Measurements from ENCODE around the gene KLRC1.
"Not testable (repeated sequence)": the region's sequence is repeated elsewhere in the genome, so short reads cannot be mapped to it uniquely, and the experiment has no call there.

Gene KLRC1

GRCh38 chr12:10439608-10440274 is 13.4 kb downstream of the KLRC1 start:
- not testable (repeated sequence) for H3K36me3 Mint-ChIP-seq, H3K9me3 Mint-ChIP-seq, H3K27ac Mint-ChIP-seq, H3K4me1 Mint-ChIP-seq, H3K4me3 Mint-ChIP-seq, H3K27me3 Mint-ChIP-seq

DNA sequence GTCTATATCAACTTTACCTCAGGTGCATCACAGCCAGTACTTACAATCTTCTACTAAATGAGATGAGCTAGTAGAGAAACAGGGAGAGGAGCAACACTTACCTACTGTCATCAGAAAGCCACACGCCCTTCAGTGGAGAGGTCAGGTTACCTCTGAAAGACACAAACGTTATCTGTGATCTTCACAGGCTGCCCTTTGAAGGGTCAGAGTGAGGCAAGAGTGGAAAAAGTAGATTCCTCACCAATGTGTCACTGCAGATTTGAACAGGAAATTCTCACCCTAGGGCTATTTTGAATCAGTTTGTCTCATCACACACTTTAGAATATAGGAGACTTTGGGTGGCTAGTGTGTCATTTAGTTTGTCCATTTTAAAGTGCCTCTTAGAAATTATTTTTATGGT is 15.6 kb downstream of the KLRC1 start:
- H3K9me3 Mint-ChIP-seq, H3K36me3 Mint-ChIP-seq, H3K4me1 Mint-ChIP-seq, H3K27ac Mint-ChIP-seq, H3K4me3 Mint-ChIP-seq, H3K27me3 Mint-ChIP-seq: not testable (repeated sequence)

- not testable (repeated sequence) for H3K9me3 Mint-ChIP-seq, H3K27ac Mint-ChIP-seq, H3K4me3 Mint-ChIP-seq, H3K27me3 Mint-ChIP-seq, H3K36me3 Mint-ChIP-seq, H3K4me1 Mint-ChIP-seq
Measured at GRCh38 chr12:10435816-10436215, 17.4 kb downstream of the KLRC1 start, which contains the start of gene KLRC2. KLRC2 (minus strand) TSS chr12:10436010; CDS start chr12:10435986, 24 bp downstream.

GRCh38 chr12:10430623-10431022 is 22.6 kb downstream of the KLRC1 start:
- H3K9me3 Mint-ChIP-seq, H3K4me1 Mint-ChIP-seq, H3K27ac Mint-ChIP-seq, H3K36me3 Mint-ChIP-seq, H3K27me3 Mint-ChIP-seq, H3K4me3 Mint-ChIP-seq: not testable (repeated sequence)

DNA sequence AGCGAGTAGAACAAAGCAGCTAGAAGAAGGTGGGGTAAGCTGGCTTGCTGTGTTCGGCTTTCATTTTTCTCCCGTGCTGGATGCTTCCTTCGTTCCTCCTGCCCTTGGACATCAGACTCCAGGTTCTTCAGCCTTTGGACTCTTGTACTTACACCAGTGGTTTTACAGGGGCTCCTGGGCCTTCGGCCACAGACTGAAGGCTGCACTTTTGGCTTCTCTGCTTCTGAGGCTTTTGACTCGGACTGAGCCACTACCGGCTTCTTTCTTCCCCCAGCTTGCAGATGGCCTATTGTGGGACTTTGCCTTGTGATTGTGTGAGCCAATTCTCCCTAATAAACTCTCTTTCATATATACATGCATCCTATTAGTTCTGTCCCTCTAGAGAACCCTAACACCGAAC is 27.2 kb downstream of the KLRC1 start:
- not testable (repeated sequence) for H3K9me3 Mint-ChIP-seq, H3K27me3 Mint-ChIP-seq, H3K4me3 Mint-ChIP-seq, H3K36me3 Mint-ChIP-seq, H3K27ac Mint-ChIP-seq, H3K4me1 Mint-ChIP-seq

DNA sequence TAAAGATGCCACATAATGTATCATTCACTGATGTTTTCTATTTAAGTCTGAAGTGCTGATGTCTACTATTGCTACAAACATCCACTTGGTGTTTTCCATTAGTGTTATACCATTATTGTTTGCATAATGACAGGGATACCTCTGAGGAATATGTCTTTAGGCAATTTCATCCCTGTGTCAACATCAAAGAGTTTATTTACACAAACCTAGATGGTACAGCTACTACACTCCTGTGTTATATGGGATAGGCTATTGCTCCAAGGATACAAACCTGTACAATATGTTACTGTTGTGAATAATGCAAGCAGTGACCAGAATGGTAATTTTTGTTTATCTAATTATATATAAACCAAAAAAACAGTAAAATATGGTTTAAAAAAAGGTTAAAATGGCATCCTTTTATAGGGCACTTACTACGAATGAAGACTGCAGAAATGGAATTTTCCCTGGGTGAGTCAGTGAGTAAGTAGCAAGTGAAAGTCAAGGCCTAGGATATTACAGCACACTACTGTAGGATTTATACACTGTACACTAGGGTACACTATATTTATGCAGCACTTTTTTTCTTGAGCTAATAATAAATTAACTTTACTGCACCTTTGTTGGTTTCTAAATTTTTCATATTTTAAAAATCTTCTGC is 28.8 kb downstream of the KLRC1 start:
- not testable (repeated sequence) for H3K36me3 Mint-ChIP-seq

GRCh38 chr12:10422159-10422558 is 31.0 kb downstream of the KLRC1 start:
- H3K4me3 Mint-ChIP-seq, H3K4me1 Mint-ChIP-seq, H3K9me3 Mint-ChIP-seq, H3K27ac Mint-ChIP-seq, H3K36me3 Mint-ChIP-seq, H3K27me3 Mint-ChIP-seq: not testable (repeated sequence)

More for the DNA sequence above, 28.8 kb downstream of the KLRC1 start:
- not testable (repeated sequence) for H3K9me3 Mint-ChIP-seq, H3K27me3 Mint-ChIP-seq, H3K27ac Mint-ChIP-seq, H3K4me1 Mint-ChIP-seq, H3K4me3 Mint-ChIP-seq

- H3K4me1 Mint-ChIP-seq: not testable (repeated sequence)
Measured at GRCh38 chr12:10420334-10420733, 32.8 kb downstream of the KLRC1 start, which contains the start of gene KLRC3. KLRC3 (minus strand) TSS chr12:10420595; CDS start chr12:10420550, 45 bp downstream.

DNA sequence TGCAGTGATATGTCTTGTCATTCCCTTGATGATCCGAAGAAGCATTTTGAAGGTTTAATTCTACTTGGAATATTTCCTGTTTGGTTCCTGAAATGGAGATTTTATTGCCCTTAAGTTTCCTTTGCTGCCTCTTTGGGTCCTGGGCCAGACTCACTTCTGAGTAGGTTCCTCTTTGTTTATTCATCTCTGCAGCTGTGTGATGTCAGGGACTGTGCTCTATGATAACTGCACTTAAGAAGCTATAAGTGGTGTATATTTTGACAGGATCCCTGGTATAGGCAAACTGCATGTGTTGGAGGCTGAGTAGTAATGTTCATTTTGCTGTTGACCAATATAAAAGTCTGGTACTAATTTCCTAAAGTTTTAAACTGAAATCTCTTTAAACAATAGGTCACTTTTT is 43.8 kb downstream of the KLRC1 start, which contains the start of gene KLRC4:
TSS of gene KLRC4 (minus strand) at position 366 of the 400 bp plus-strand sequence. CDS start at position 184, 182 bp downstream.
- H3K27me3 Mint-ChIP-seq: peaks cover 4% of the 10 kb centered on the region
- H3K36me3 Mint-ChIP-seq: no peaks in the 10 kb centered on the region
- no peak within 1 kb of the TSS for H3K27ac Mint-ChIP-seq
- H3K4me1 Mint-ChIP-seq: no peaks in the 10 kb centered on the region
- H3K9me3 Mint-ChIP-seq: no peaks in the 10 kb centered on the region
- H3K4me3 Mint-ChIP-seq: no peak within 1 kb of the TSS

More at GRCh38 chr12:10420334-10420733, 32.8 kb downstream of the KLRC1 start, which contains the start of gene KLRC3:
- not testable (repeated sequence) for H3K27me3 Mint-ChIP-seq, H3K27ac Mint-ChIP-seq, H3K4me3 Mint-ChIP-seq, H3K9me3 Mint-ChIP-seq, H3K36me3 Mint-ChIP-seq

DNA sequence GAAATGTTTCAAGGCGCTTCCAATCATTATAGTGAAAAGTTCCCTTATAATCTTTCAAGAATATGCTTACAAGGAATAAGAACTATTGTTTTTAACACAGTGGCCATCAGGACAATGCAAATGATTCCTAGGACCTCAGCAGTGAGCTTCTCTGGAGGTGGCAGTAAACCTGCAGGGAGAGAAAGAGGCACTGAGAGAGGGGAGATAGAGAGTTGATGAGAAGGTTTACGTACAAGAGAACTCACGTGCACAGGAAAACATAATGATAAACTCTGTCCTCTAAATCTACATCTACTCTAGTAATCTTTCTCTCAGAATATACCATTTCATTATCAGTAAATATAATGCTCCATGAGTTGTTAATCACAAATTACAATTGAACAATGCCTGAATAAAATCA is 44.3 kb downstream of the KLRC1 start:
- Mint-ChIP-seq H3K4me3 (no peak overlapping the region), H3K27me3 (peaks cover 4% of the 10 kb centered on the region), H3K36me3 (no peaks in the 10 kb centered on the region), H3K4me1 (no peaks in the 10 kb centered on the region), H3K27ac (no peak overlapping the region), H3K9me3 (no peaks in the 10 kb centered on the region)

DNA sequence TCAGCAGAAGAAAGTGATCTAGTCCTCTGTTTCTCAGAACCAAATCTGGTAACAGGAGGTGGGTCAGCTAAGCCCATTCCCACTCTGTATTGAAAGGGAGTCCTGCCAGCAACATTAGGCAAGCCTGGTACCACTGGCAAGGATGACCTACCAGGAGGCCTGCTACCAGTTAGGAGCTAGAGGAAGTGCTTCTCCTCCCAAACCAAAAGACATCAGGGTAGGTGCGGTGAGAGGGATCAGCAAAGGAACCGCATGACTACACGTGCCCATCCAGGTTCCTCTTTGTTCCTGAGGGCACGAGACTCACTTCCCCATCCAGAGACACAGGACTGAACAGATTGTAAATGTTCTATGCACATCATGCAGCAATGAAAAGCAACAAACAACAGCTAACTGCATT is 46.5 kb downstream of the KLRC1 start:
- no peak overlapping the region for H3K4me3 Mint-ChIP-seq
- no peaks in the 10 kb centered on the region for H3K36me3 Mint-ChIP-seq
- H3K9me3 Mint-ChIP-seq: no peaks in the 10 kb centered on the region
- H3K4me1 Mint-ChIP-seq: no peaks in the 10 kb centered on the region
- peaks cover 4% of the 10 kb centered on the region for H3K27me3 Mint-ChIP-seq
- no peak overlapping the region for H3K27ac Mint-ChIP-seq

DNA sequence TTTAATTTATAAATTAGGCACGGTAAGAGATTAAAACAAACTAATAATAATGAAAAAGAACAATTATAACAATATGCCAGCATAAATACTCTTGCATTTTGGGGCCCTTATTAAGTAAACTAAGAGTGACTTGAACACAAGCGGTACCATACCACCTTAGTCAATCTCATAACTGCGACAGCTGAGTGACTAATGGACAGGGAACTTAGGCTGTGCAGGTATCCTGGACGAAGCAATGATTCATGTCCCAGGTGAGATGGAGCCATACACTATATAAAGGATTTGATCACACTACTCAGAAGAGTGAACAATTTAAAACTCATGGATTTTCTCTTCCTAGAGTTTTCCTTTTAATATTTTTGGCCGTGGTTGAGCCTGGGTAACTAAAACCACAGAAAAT is 47.9 kb downstream of the KLRC1 start:
- Mint-ChIP-seq H3K27me3 (peaks cover 8% of the 10 kb centered on the region), H3K9me3 (no peaks in the 10 kb centered on the region), H3K4me3 (no peak overlapping the region), H3K36me3 (no peaks in the 10 kb centered on the region), H3K27ac (no peak overlapping the region), H3K4me1 (no peaks in the 10 kb centered on the region)

DNA sequence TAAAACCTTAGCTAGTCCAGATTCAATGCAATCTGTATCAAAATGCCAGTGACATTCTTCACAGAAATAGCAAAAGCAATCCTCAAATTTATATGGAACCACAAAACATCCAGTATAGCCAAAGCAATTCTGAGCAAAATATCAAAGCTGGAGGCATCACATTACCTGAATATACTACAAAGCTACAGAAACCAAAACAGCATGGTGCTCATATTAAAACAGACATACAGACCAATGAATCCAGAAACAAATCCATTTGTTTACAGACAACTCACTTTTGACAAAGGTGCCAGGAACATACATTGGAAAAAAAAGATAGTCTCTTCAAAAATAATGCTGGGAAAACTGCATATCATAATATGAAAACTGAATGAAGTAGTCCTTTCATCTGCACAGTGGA is 48.4 kb downstream of the KLRC1 start:
- no peaks in the 10 kb centered on the region for H3K9me3 Mint-ChIP-seq
- no peak overlapping the region for H3K4me3 Mint-ChIP-seq
- H3K4me1 Mint-ChIP-seq: no peaks in the 10 kb centered on the region
- no peaks in the 10 kb centered on the region for H3K36me3 Mint-ChIP-seq
- H3K27me3 Mint-ChIP-seq: peaks cover 8% of the 10 kb centered on the region
- no peak overlapping the region for H3K27ac Mint-ChIP-seq

DNA sequence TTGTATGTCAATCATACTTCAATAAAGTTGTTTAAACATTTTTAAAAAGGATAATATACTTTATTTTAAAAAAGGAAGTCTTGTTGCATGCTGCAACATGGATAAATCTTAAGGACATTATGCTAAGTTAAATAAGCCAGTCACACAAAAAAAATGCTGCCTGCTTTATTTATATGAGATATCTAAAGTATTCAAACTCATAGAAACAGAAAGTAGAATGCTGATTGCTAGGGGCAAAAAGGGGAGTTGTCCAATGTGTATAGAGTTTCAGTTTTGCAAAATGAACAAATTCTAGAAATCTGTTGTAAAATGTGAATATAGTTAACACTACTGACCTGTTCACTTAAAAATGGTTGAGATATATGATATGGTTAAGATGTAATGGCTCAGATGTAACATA is 52.3 kb downstream of the KLRC1 start:
- Mint-ChIP-seq H3K36me3 (peaks cover 2% of the 10 kb centered on the region), H3K9me3 (no peaks in the 10 kb centered on the region), H3K27ac (no peak overlapping the region), H3K27me3 (peaks cover 15% of the 10 kb centered on the region), H3K4me1 (no peaks in the 10 kb centered on the region), H3K4me3 (no peak overlapping the region)

DNA sequence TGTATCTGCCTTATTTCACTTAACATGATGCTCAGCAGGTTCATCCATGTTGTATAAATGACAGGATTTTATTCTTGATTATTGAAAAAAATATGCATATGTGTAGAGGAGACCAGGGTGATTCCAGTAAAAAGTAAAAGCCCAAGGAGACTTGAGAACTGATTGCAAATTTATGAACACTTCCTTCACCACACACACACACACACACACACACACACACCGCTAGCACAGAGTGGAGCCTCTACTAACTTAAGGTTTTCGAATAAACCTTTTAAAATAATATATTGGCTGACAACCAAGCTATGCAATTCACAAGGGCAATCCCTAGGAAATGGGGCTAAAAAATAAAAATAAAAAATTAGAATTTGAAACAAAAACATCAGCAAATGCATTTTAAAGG is 55.0 kb downstream of the KLRC1 start:
- Mint-ChIP-seq H3K4me3 (no peak overlapping the region), H3K36me3 (peaks cover 2% of the 10 kb centered on the region), H3K27me3 (peaks cover 15% of the 10 kb centered on the region), H3K4me1 (no peaks in the 10 kb centered on the region), H3K9me3 (no peaks in the 10 kb centered on the region), H3K27ac (no peak overlapping the region)

DNA sequence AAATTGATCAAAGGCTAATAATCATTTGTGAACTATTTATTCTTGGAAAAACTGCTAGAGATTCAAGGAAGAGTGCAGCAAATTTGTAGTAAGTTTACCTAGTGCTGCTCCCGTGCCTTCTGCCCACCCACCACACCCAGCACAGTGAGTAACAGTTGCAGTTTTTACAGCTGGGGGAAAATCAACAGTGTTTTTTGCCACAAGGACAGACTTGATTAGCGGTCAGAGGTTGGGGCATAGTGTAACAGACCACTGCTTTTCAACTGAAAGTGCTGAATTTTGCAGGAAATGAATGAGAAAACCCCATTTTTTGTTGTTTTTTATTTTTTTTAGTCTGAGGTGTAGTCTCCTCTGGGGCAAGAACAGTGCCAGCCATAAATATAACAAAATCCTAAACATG is 55.9 kb downstream of the KLRC1 start:
- Mint-ChIP-seq H3K36me3 (peaks cover 2% of the 10 kb centered on the region), H3K4me1 (no peaks in the 10 kb centered on the region), H3K27me3 (peaks cover 15% of the 10 kb centered on the region), H3K9me3 (no peaks in the 10 kb centered on the region), H3K27ac (no peak overlapping the region), H3K4me3 (no peak overlapping the region)

DNA sequence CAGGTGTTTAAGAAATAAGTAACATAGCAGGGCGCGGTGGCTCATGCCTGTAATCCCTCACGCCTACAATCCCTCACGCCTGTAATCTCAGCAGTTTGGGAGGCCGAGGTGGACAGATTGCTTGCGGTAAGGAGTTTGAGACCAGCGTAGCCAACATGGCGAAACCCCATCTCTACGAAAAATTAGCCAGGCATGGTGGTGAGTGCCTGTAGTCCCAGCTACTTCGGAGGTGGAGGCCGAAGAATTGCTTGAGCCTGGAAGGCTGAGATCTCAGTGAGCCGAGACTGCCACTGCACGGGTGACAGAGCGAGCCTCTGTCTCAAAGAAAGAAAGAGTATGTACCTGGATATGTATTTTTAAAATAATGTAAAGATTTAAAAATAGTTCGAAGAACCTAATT is 57.0 kb downstream of the KLRC1 start:
- peaks cover 15% of the 10 kb centered on the region for H3K27me3 Mint-ChIP-seq
- not testable (repeated sequence) for H3K4me3 Mint-ChIP-seq, H3K4me1 Mint-ChIP-seq

More for the DNA sequence above, 57.0 kb downstream of the KLRC1 start:
- not testable (repeated sequence) for H3K9me3 Mint-ChIP-seq, H3K36me3 Mint-ChIP-seq, H3K27ac Mint-ChIP-seq

Measured in activated naive CD4-positive, alpha-beta T cell treated with anti-CD3 and anti-CD28 coated beads, Interleukin-2, amount 50 U/mL, for 24 hours (primary cell).